OCI-LY1 (cell line): ENCODE data around the gene TBL3.

Experiments
- H2AFZ ChIP-seq: fragments of 200-600 bp; sonication (generic), shearing (Covaris generic); 2 replicates; pipeline ENCODE4 v1.6.0; 2014; ENCODE audit warnings: antibody characterized with exemption, mild to moderate bottlenecking, low read length
- H3F3A ChIP-seq: fragments of 200-600 bp; sonication (generic), shearing (Covaris generic); 2 replicates; pipeline ENCODE4 v1.6.0; 2014; ENCODE audit warnings: mild to moderate bottlenecking, antibody characterized with exemption, low read length, moderate library complexity; ENCODE audit not compliant: insufficient read depth
- H3K27ac ChIP-seq: fragments of 200-600 bp; sonication (generic); 2 replicates; pipeline ENCODE4 v1.5.1; 2014; ENCODE audit warnings: low read length, mixed run types, mild to moderate bottlenecking, low read depth; ENCODE audit not compliant: poor library complexity, severe bottlenecking
- H3K27me3 ChIP-seq: fragments of 200-600 bp; sonication (generic); 2 replicates; pipeline ENCODE4 v1.6.0; 2014; ENCODE audit warnings: antibody characterized with exemption, mild to moderate bottlenecking, low read length, moderate library complexity; ENCODE audit not compliant: insufficient read depth
- H3K36me3 ChIP-seq: fragments of 200-600 bp; sonication (generic); 2 replicates; pipeline ENCODE4 v1.6.1; 2014; ENCODE audit warnings: mild to moderate bottlenecking, antibody characterized with exemption, low read length, moderate library complexity, mixed read lengths; ENCODE audit not compliant: insufficient read depth
- H3K4me1 ChIP-seq: fragments of 200-600 bp; sonication (generic); 2 replicates; pipeline ENCODE4 v1.5.1; 2014; ENCODE audit warnings: mild to moderate bottlenecking, low read length, moderate library complexity; ENCODE audit not compliant: insufficient read depth, severe bottlenecking
- H3K4me2 ChIP-seq: fragments of 200-600 bp; sonication (generic), shearing (Covaris generic); 2 replicates; pipeline ENCODE4 v1.6.1; 2014; ENCODE audit warnings: low read length
- H3K4me3 ChIP-seq: fragments of 200-600 bp; sonication (generic); 2 replicates; pipeline ENCODE4 v1.5.1; 2014; ENCODE audit warnings: low read length, low read depth, mild to moderate bottlenecking, mixed read lengths; ENCODE audit not compliant: poor library complexity, severe bottlenecking
- H3K79me2 ChIP-seq: fragments of 200-600 bp; shearing (Covaris generic); 2 replicates; pipeline ENCODE4 v1.6.1; 2016; ENCODE audit warnings: mixed run types, low read length, mixed read lengths; ENCODE audit not compliant: insufficient read depth
- H3K9ac ChIP-seq: fragments of 200-600 bp; sonication (generic), shearing (Covaris generic); 2 replicates; pipeline ENCODE4 v1.6.1; 2014; ENCODE audit warnings: mild to moderate bottlenecking, low read length, mixed read lengths
- H3K9me2 ChIP-seq: fragments of 200-600 bp; sonication (generic), shearing (Covaris generic); 2 replicates; pipeline ENCODE4 v1.6.1; 2014; ENCODE audit warnings: low read depth, mild to moderate bottlenecking, low read length, mixed read lengths
- H3K9me3 ChIP-seq: fragments of 200-600 bp; shearing (Covaris generic); 2 replicates; pipeline ENCODE4 v1.6.1; 2014; ENCODE audit warnings: low read length, mixed read lengths
- H4K20me1 ChIP-seq: fragments of 200-600 bp; sonication (generic), shearing (Covaris generic); 2 replicates; pipeline ENCODE4 v1.6.0; 2016; ENCODE audit warnings: mild to moderate bottlenecking, low read length; ENCODE audit not compliant: insufficient read depth
- EZH2 ChIP-seq: fragments of 200-600 bp; sonication (generic), shearing (Covaris generic); IDR thresholded peaks from 2 replicates; pipeline ENCODE4 v1.8.0; 2017; ENCODE audit warnings: borderline replicate concordance, mixed run types, mild to moderate bottlenecking, antibody characterized with exemption, low read length, moderate library complexity, mixed read lengths
- TF ChIP-seq, protein P1 (sequence below): fragments of 200-600 bp; sonication (generic), shearing (Covaris generic); IDR thresholded peaks from 2 replicates; pipeline ENCODE4 v1.5.1; 2017; ENCODE audit warnings: mild to moderate bottlenecking, antibody characterized with exemption, low read length, moderate library complexity, mixed read lengths

The TBL3 gene

DNA sequence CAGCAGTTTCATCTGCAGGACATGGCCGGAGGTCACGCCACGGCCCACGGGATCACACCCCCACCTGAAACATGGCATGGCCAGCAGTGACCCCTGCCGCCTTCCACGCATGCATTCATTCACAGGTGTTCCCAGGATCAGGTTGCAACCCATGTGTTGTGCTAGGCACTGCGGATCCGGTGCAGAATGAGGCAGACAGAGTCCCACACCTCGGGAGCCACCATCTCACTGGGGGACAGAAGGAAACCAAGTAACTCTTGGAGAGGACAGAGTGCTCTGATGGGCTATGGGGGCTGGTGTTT, 24.5 kb upstream of the TBL3 start:
- H3K9ac ChIP-seq, result no peak overlapping the region
- H4K20me1 ChIP-seq, result no peaks in the 10 kb centered on the region
- no peak overlapping the region for H3K27ac ChIP-seq
- H3K27me3 ChIP-seq, result peaks cover 15% of the 10 kb centered on the region
- H3K4me2 ChIP-seq, result no peak overlapping the region
- no peaks in the 10 kb centered on the region for H3K79me2 ChIP-seq
- H3K4me3 ChIP-seq, result no peak overlapping the region
- H3K36me3 ChIP-seq, result no peaks in the 10 kb centered on the region
- TF ChIP-seq, protein P1, sequence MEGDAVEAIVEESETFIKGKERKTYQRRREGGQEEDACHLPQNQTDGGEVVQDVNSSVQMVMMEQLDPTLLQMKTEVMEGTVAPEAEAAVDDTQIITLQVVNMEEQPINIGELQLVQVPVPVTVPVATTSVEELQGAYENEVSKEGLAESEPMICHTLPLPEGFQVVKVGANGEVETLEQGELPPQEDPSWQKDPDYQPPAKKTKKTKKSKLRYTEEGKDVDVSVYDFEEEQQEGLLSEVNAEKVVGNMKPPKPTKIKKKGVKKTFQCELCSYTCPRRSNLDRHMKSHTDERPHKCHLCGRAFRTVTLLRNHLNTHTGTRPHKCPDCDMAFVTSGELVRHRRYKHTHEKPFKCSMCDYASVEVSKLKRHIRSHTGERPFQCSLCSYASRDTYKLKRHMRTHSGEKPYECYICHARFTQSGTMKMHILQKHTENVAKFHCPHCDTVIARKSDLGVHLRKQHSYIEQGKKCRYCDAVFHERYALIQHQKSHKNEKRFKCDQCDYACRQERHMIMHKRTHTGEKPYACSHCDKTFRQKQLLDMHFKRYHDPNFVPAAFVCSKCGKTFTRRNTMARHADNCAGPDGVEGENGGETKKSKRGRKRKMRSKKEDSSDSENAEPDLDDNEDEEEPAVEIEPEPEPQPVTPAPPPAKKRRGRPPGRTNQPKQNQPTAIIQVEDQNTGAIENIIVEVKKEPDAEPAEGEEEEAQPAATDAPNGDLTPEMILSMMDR, result no peak
- TF ChIP-seq EZH2, result no peak
- no peaks in the 10 kb centered on the region for H3F3A ChIP-seq
- H3K9me2 ChIP-seq, result no peaks in the 10 kb centered on the region
- H3K4me1 ChIP-seq, result peaks cover 4% of the 10 kb centered on the region
- no peaks in the 10 kb centered on the region for H3K9me3 ChIP-seq
- H2AFZ ChIP-seq, result no peak overlapping the region

DNA sequence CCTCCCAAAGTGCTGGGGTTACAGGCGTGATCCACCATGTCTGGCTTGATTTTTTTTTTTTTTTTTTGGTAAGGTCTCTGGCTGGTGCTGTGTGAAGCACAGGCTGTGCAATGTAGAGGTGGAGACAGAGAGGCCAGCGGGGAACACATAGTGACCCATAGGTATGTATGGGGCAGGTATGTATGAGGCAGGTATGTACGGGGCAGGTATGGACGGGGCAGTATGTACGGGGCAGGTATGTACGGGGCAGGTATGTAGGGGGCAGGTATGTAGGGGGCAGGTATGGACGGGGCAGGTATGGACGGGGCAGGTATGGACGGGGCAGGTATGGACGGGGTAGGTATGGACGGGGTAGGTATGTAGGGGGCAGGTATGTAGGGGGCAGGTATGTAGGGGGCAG, 22.3 kb upstream of the TBL3 start:
- Histone ChIP-seq H3K27ac (no peak overlapping the region), H3K4me1 (no peaks in the 10 kb centered on the region), H3K9me3 (no peaks in the 10 kb centered on the region), H2AFZ (no peak overlapping the region), H3K4me2 (no peak overlapping the region), H3K4me3 (no peak overlapping the region), H3K9me2 (no peaks in the 10 kb centered on the region), H3K9ac (no peak overlapping the region), H3K79me2 (no peaks in the 10 kb centered on the region), H3K36me3 (no peaks in the 10 kb centered on the region), H3F3A (no peaks in the 10 kb centered on the region), H3K27me3 (peaks cover 19% of the 10 kb centered on the region), H4K20me1 (no peaks in the 10 kb centered on the region)
- TF ChIP-seq EZH2, result no peak
- TF ChIP-seq, protein P1, result no peak

DNA sequence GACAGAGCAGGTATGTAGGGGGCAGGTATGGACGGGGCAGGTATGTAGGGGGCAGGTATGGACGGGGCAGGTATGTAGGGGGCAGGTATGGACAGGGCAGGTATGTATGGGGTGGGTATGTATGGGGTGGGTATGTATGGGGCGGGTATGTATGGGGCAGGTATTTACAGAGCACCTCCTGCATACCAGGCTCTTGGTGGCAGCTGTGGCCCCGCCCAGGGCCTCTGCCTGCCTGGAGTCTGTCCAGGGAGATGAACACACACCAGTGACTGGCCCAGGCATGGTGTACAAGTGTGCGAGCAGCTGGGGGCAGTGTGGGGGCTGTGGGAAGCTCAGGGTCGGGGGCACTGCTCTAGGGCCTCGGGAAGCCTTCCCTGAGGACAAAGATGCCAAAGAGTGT, 21.8 kb upstream of the TBL3 start:
- no peak overlapping the region for H3K27ac ChIP-seq
- H3K9me3 ChIP-seq, result no peaks in the 10 kb centered on the region
- H3K4me2 ChIP-seq, result no peak overlapping the region
- H4K20me1 ChIP-seq, result no peaks in the 10 kb centered on the region
- H3K4me3 ChIP-seq, result no peak overlapping the region
- no peak overlapping the region for H3K9ac ChIP-seq
- no peaks in the 10 kb centered on the region for H3K9me2 ChIP-seq
- no peaks in the 10 kb centered on the region for H3F3A ChIP-seq
- TF ChIP-seq, protein P1, result no peak
- TF ChIP-seq EZH2, result no peak
- no peaks in the 10 kb centered on the region for H3K36me3 ChIP-seq
- no peak overlapping the region for H2AFZ ChIP-seq
- H3K79me2 ChIP-seq, result no peaks in the 10 kb centered on the region
- H3K27me3 ChIP-seq, result peaks cover 19% of the 10 kb centered on the region
- H3K4me1 ChIP-seq, result no peaks in the 10 kb centered on the region
